G401 (cell line): Measurements from ENCODE around the gene DUOX2. TPM values are rescaled to one million over a fixed set of nuclear protein-coding genes. Genes with fewer than 3 reads are reported as not detected.
"Not testable (repeated sequence)": the region's sequence is repeated elsewhere in the genome, so short reads cannot be mapped to it uniquely, and the experiment has no call there.

ENCODE experiments used
- DNase-seq: peaks from one replicate; pipeline ENCODE4 v3.0.0-alpha.2; 2015; ENCODE audit warnings: low spot score
- in situ Hi-C: cut with HindIII; loops from 2 replicates; pipeline ENCODE4 v1.10.0; 2016; ENCODE audit warnings: low sequenced_read_pairs, mixed read lengths
- total RNA-seq: library from RNA; depleted of rRNA; stranded (reverse); fragments of >200 nt; shearing (Covaris generic); gene quantifications from 2 replicates; pipeline ENCODE4 v1.2.3, GENCODE V29; 2014

Gene DUOX2
- total RNA-seq, 1 experiment from 2014 or later = not detected

DNA sequence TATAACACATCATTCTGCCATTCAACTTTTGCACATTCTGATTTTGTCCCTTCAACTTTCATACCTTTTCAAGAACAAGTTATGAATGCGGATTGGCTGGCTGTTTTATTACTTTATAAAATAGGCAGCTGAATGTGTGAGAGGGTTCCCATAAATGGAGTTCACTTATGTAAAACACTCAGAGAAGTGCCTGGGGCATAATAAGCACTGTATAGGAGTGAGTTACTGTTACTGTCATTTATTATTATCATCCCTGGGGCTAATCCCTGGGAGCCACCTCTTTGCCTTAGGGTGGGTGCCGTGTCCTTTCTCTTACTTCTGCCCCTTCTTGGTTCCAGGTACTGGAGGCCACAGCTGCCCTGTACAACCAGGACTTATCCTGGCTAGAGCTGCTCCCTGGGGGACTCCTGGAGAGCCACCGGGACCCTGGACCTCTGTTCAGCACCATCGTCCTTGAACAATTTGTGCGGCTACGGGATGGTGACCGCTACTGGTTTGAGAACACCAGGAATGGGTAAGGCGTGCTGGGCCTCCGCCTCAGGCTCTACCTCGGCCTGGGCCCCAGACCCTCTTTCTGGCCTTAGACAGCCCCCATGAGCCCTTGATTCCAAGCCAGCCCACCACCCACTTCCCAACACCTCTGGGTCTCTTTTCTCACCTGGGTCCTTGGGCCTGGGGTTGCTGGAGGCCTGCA is 26.7 kb upstream of the DUOX2 start:
- DNase-seq = no peak
- in situ Hi-C loops = no loop called here

- in situ Hi-C loops = no loop called here
- no peak for DNase-seq
Observed at GRCh38 chr15:45139770-45140169, 25.8 kb upstream of the DUOX2 start.

GRCh38 chr15:45138814-45139765 is 25.1 kb upstream of the DUOX2 start:
- in situ Hi-C loops = no loop called here
- no peak for DNase-seq

GRCh38 chr15:45137703-45138102 is 23.7 kb upstream of the DUOX2 start:
- DNase-seq = no peak
- in situ Hi-C loops = no loop called here

DNA sequence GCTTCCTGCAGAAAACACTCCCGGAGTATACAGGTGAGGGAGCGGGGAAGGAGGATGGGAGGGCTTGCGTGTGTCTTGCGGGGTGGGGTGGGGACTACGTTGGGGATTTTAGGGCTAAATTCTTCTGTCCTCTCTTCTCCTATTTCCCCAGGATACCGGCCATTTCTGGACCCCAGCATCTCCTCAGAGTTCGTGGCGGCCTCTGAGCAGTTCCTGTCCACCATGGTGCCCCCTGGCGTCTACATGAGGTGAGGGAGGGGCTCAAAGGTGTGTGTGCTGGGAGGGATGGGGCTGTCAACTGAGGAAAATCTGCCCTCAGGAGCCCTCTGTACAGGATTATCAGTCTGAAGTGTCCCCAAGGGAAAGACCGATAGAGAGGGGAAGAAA is 22.4 kb upstream of the DUOX2 start:
- in situ Hi-C loops = no loop called here
- no peak for DNase-seq

- DNase-seq, in situ Hi-C loops: not testable (repeated sequence)
Observed at GRCh38 chr15:45135705-45136377, 21.9 kb upstream of the DUOX2 start.

DNA sequence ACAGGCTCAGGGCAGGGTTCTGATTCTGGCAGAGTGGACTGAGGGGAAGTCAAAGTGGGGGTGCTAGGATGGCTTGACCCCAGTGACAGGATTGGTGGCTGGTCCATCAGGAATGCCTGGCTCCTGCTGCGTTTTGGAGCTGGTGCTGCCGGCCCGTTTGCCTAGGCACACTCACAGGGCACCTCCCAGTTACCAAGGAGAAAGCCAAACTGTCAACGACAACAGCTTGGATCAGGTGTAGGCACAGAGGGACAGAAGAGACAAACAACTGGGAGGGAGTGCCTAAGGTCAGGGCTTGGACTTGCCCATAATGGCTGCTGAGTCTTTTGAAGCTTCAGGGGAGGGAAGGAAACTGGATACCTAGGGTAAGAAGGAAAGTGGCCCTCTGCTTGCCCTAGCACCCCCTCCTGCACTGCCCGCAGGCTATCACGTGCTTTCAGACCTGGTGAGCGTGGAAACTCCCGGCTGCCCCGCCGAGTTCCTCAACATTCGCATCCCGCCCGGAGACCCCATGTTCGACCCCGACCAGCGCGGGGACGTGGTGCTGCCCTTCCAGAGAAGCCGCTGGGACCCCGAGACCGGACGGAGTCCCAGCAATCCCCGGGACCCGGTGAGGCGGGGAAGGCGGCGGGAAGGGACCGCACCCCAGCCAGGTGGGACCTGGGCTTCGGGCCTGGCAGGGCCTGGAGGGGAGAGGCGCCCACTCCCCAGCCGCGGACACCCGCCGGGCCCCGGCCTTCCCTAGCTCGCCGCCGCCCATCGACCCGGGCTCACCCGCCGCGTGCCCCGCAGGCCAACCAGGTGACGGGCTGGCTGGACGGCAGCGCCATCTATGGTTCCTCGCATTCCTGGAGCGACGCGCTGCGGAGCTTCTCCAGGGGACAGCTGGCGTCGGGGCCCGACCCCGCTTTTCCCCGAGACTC is 21.0 kb upstream of the DUOX2 start:
- in situ Hi-C loops = no loop called here
- no peak for DNase-seq

GRCh38 chr15:45134046-45134445 is 20.1 kb upstream of the DUOX2 start:
- no peak for DNase-seq
- in situ Hi-C loops = no loop called here

DNA sequence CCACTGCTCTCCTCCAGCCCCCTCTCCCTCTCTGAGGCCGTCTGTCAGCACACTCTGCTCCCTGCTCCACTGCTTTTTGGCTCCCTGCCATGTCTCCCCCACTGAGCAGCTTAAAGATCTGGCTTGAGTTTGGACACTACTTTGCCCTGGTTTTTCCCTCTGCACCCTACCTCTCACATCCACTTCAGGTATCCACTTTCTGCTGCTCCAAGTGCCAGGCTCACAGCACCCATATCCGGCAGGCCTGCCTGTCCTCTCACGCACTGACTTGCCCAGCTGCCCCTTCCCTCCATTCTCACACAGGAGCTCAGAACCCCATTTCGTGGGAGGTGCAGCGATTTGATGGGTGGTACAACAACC is 19.6 kb upstream of the DUOX2 start:
- no peak for DNase-seq
- in situ Hi-C loops = no loop called here

DNA sequence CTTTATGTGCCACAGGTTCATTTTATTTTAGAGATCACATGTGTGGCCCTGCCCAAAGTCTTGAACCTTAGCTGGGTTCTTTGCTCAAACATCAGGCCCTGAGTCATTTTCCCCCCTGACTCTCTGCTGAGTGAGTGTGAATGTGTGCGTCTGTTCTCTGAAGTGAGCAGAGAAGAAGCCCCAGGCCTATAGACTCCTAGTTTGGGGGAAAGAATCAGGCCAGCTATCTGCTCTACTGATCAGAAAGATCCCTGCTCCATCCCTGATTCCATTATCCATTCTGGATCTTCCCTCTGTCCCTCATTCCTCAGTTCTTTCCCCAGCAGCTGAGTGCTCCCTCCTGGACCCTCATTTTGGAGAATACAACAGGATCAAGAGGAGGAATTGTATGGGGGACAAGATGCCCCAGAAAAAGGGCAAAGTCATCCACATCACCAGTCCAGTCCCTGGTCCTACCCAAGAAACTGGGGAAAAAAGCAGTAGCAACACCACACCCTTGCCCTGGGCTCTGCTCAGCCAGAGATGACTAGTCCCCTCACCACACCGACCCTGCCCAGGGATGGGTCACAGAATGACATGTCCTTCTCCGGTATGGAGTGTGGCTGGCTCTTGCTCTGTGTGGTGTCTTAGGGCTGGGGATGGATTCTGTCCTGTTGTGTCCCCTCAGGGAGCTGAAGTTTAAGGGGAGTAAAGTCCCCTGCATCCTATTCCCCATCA is 19.0 kb upstream of the DUOX2 start:
- DNase-seq = no peak
- in situ Hi-C loops = no loop called here

DNA sequence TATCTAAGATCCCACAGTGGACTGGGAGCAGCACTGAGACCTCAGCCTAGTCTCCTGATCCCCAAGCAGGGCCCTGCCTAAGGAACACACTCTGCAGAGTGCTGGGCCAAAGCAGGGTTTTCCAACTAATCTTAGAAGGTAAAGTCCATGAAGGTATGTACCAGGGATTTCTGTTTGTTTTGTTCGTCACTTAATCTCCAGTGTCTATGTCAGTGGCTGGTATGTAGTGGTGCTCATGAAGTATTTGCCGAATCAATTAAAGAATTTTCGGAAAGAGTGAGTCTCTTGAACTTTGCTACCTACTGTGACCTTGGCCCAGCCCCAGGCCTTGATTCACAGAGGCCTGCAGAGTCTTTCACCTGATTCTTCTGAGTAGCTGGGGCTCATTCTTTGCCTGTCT is 17.5 kb upstream of the DUOX2 start:
- no peak for DNase-seq
- in situ Hi-C loops = no loop called here

GRCh38 chr15:45130291-45131000 is 16.5 kb upstream of the DUOX2 start:
- no peak for DNase-seq
- in situ Hi-C loops = no loop called here

- DNase-seq = no peak
- in situ Hi-C loops = no loop called here
Observed at GRCh38 chr15:45129651-45130129, 15.7 kb upstream of the DUOX2 start, which contains the start of the genes DUOX1 and DUOXA1. Gene DUOX1, plus strand, starts transcription at chr15:45129994. Its CDS starts 1,973 bp downstream, at chr15:45131967. Gene DUOXA1, minus strand, starts transcription at chr15:45129879. Its CDS starts 6,865 bp downstream, at chr15:45123014.

DNA sequence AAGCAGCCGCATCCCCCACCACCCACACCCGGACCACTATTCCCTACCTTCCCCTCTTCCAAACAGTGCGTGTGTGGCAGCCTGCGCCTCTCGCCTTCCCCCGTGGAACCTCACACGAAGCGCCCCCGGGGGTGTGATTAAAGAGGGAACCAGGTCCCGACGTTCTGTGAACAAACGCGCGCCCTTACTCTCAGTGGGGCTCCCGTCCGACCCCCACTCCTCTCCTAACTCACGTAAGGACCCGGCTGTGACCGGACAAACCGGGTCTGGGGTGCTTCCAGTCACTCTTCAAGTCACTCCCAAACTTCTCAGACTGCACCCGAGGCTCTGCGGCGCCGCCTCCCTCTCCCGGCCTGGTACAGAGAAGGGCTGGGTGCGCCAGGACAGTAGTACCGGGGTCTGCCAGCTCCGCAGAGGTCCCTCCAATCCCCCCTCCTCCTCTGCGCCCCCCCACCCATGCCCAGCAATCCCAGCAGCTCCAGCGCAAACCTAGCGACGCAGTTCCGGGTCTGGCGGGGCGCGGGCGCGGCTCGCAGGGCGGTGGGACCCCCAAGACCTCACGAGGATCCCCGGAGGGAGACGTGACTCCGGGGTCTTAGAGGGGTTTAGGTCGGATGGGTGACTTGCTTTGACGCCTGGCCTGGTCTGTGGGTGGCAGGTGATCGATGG is 15.1 kb upstream of the DUOX2 start:
- in situ Hi-C loops = no loop called here
- no peak for DNase-seq

- DNase-seq = peak; percentile 24
- in situ Hi-C loops = no loop called here
Observed at GRCh38 chr15:45126535-45127158, 12.7 kb upstream of the DUOX2 start.

GRCh38 chr15:45123397-45123796 is 9.4 kb upstream of the DUOX2 start:
- in situ Hi-C loops = no loop called here
- DNase-seq = no peak

GRCh38 chr15:45122719-45123118 is 8.7 kb upstream of the DUOX2 start:
- DNase-seq = no peak
- in situ Hi-C loops = no loop called here
